Central memory CD8-positive, alpha-beta T cell (primary cell): ENCODE data around the gene GLRX5.
"Not testable (repeated sequence)": the region's sequence is repeated elsewhere in the genome, so short reads cannot be mapped to it uniquely, and the experiment has no call there.

Source experiments
- ATAC-seq: fragments of 150-1000 bp; cut with Tn5 transposase; replicated peaks from 2 replicates; pipeline ENCODE4 v1.10.0; 2022; ENCODE audit warnings: mild to moderate bottlenecking, moderate FRiP score, moderate number of reproducible peaks; ENCODE audit not compliant: poor library complexity, severe bottlenecking; ENCODE audit errors: extremely low read depth
- DNase-seq, 2 donors: peaks; one replicate each; pipeline ENCODE4 v3.0.0; 2021; ENCODE audit warnings: low spot score in 2 of 2
- H3K27ac Mint-ChIP-seq: one replicate; pipeline ENCODE4 v1.8.0; 2022; ENCODE audit warnings: low read depth, mild to moderate bottlenecking, moderate library complexity, mixed read lengths
- H3K27me3 Mint-ChIP-seq: one replicate; pipeline ENCODE4 v1.8.0; 2022; ENCODE audit warnings: mixed read lengths
- H3K36me3 Mint-ChIP-seq: one replicate; pipeline ENCODE4 v1.8.0; 2022; ENCODE audit warnings: mild to moderate bottlenecking, moderate library complexity, mixed read lengths; ENCODE audit not compliant: insufficient read depth
- H3K4me1 Mint-ChIP-seq: one replicate; pipeline ENCODE4 v1.8.0; 2022; ENCODE audit warnings: mixed read lengths
- H3K4me3 Mint-ChIP-seq: one replicate; pipeline ENCODE4 v1.8.0; 2022; ENCODE audit warnings: mild to moderate bottlenecking, moderate library complexity, mixed read lengths
- H3K9me3 Mint-ChIP-seq: one replicate; pipeline ENCODE4 v1.8.0; 2022; ENCODE audit warnings: mixed read lengths

Gene GLRX5

GRCh38 chr14:95503365-95504134, 31.3 kb upstream of the GLRX5 start:
- peaks cover 13% of the 10 kb centered on the region for H3K36me3 Mint-ChIP-seq
- H3K27me3 Mint-ChIP-seq: no peaks in the 10 kb centered on the region
- DNase-seq (no peak), ATAC-seq (no peak)
- peaks cover 67% of the 10 kb centered on the region for H3K4me1 Mint-ChIP-seq
- H3K4me3 Mint-ChIP-seq: no peak overlapping the region
- peak overlapping the region; percentile 90 for H3K27ac Mint-ChIP-seq
- H3K9me3 Mint-ChIP-seq: no peaks in the 10 kb centered on the region

- Mint-ChIP-seq H3K27ac (peak overlapping the region; percentile 90), H3K36me3 (peaks cover 13% of the 10 kb centered on the region), H3K9me3 (no peaks in the 10 kb centered on the region), H3K4me3 (peak overlapping the region; percentile 61), H3K27me3 (no peaks in the 10 kb centered on the region), H3K4me1 (peaks cover 70% of the 10 kb centered on the region)
- ATAC-seq (peak; percentile 55), DNase-seq (no peak)
Measured at GRCh38 chr14:95504135-95505029, 30.5 kb upstream of the GLRX5 start.

- H3K27me3 Mint-ChIP-seq: no peaks in the 10 kb centered on the region
- peaks cover 16% of the 10 kb centered on the region for H3K36me3 Mint-ChIP-seq
- H3K27ac Mint-ChIP-seq: peak overlapping the region; percentile 90
- ATAC-seq (no peak), DNase-seq (no peak)
- H3K9me3 Mint-ChIP-seq: no peaks in the 10 kb centered on the region
- no peak overlapping the region for H3K4me3 Mint-ChIP-seq
- H3K4me1 Mint-ChIP-seq: peaks cover 73% of the 10 kb centered on the region
Measured at GRCh38 chr14:95505030-95505589, 29.7 kb upstream of the GLRX5 start.

DNA sequence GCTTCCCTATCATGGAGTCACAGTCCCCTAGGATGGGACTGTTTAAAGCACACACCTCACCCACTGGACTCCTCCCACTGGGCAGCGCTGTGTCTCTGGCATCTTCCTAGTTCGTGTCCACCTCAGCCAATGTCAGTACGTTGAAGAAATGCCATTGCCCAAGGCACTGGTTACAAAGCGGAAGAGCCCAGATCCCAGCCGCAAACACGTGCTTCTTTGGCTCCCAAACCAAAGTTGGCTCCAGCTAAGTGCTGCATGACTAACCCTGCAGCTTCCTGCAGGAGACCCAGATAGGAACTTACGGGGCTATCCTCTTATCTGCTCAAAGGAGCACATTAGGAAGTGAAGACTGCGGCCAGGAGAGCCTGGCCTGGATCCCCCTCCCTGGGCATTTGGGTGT, 27.7 kb upstream of the GLRX5 start:
- peak overlapping the region; percentile 23 for H3K4me3 Mint-ChIP-seq
- H3K9me3 Mint-ChIP-seq: no peaks in the 10 kb centered on the region
- peaks cover 62% of the 10 kb centered on the region for H3K4me1 Mint-ChIP-seq
- H3K27ac Mint-ChIP-seq: peak overlapping the region; percentile 62
- peaks cover 14% of the 10 kb centered on the region for H3K36me3 Mint-ChIP-seq
- DNase-seq (no peak), ATAC-seq (no peak)
- H3K27me3 Mint-ChIP-seq: no peaks in the 10 kb centered on the region

DNA sequence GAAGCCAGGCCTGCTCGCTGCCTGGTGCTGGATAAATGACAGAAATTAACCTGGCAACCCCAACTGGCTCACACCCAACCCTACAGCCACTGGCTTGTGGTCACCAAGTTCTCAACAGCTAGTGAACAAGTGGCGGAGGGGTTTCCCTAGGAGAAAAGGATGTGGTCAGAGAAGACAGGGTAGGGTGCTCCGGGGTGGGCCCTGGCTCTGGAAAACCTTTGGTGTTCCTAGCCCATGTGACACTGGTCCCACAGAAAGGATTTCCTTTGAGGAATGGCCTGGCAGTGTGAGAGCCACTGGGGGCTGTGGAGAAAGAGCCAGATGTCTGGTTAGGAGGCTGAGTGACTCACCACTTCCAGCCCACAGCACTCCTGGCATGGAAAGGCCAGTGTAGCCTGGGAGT, 27.1 kb upstream of the GLRX5 start:
- DNase-seq: no peak
- peaks cover 57% of the 10 kb centered on the region for H3K4me1 Mint-ChIP-seq
- H3K27me3 Mint-ChIP-seq: no peaks in the 10 kb centered on the region
- ATAC-seq: peak; percentile 68
- H3K36me3 Mint-ChIP-seq: peaks cover 14% of the 10 kb centered on the region
- peak overlapping the region; percentile 18 for H3K4me3 Mint-ChIP-seq
- H3K27ac Mint-ChIP-seq: peak overlapping the region; percentile 62
- no peaks in the 10 kb centered on the region for H3K9me3 Mint-ChIP-seq

- Mint-ChIP-seq H3K27me3 (no peaks in the 10 kb centered on the region), H3K9me3 (no peaks in the 10 kb centered on the region), H3K36me3 (peaks cover 14% of the 10 kb centered on the region), H3K4me1 (peaks cover 57% of the 10 kb centered on the region), H3K27ac (peak overlapping the region; percentile 62), H3K4me3 (no peak overlapping the region)
- DNase-seq (no peak), ATAC-seq (no peak)
Measured at GRCh38 chr14:95508377-95508776, 26.5 kb upstream of the GLRX5 start.

DNA sequence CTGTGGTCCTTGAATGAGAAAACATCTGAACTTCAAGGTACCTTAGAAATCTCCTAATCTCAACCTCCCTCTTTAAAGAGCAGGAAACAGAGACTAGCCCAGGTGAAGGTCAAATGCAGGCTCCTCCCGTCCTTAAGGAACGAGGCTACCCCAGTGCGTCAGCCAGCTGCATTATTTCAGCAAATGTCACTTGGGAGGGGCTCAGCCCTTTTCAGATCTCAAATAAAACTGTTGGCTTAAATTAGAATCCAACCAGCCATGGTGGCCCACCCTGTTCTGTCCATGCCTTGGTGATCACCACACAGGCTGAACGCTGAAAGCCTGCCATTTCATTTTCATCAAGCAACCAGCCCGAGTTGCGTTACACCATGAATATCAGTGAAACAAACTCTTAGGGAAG, 25.4 kb upstream of the GLRX5 start:
- ATAC-seq: no peak
- Mint-ChIP-seq H3K4me3 (no peak overlapping the region), H3K9me3 (no peaks in the 10 kb centered on the region), H3K27ac (peak overlapping the region; percentile 79), H3K27me3 (no peaks in the 10 kb centered on the region), H3K4me1 (peaks cover 50% of the 10 kb centered on the region), H3K36me3 (peaks cover 13% of the 10 kb centered on the region)
- no peak for DNase-seq

DNA sequence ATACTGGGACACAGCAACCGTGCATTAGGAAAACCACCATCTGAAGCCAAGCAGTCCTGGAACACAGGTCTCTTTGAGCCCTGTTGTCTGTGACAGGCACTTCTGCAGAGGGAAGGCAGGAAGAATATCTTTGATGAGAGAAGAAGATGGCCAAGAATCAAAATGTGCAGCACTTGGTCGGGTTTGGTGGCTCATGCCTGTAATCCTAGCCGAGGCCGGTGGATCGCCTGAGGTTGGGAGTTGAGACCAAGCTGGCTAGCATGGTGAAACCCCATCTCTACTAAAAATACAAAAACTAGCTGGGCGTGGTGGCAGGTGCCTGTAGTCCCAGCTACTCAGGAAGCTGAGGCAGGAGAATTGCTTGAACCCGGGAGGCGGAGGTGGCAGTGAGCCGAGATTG, 24.5 kb upstream of the GLRX5 start:
- DNase-seq, ATAC-seq, H3K9me3 Mint-ChIP-seq, H3K27me3 Mint-ChIP-seq, H3K4me3 Mint-ChIP-seq: not testable (repeated sequence)
- peaks cover 49% of the 10 kb centered on the region for H3K4me1 Mint-ChIP-seq
- H3K36me3 Mint-ChIP-seq: peaks cover 12% of the 10 kb centered on the region
- peak overlapping the region; percentile 79 for H3K27ac Mint-ChIP-seq

GRCh38 chr14:95510804-95511203, 24.0 kb upstream of the GLRX5 start:
- H3K27ac Mint-ChIP-seq: peak overlapping the region; percentile 79
- H3K9me3 Mint-ChIP-seq: no peaks in the 10 kb centered on the region
- no peak for DNase-seq
- no peaks in the 10 kb centered on the region for H3K27me3 Mint-ChIP-seq
- H3K4me1 Mint-ChIP-seq: peaks cover 48% of the 10 kb centered on the region
- H3K36me3 Mint-ChIP-seq: peaks cover 12% of the 10 kb centered on the region
- ATAC-seq: no peak
- no peak overlapping the region for H3K4me3 Mint-ChIP-seq

DNA sequence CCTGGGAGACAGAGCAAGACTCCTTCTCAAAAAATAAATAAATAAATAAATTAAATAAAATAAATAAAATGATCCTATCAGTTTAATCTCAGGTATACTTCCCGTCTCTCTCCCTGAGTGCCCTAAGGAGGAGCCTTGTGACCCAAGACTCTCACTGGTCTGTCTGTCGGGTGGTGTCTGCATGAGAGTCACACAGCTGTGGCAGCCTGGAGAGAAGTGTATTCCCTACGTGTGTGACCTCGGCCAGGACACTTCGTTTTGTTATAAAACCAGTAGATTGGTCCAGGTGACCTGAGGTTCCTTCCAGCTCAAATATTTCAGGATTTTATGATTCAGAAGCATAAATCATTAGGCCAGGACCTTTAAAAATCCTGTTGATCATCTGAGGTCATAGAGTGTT, 23.2 kb upstream of the GLRX5 start:
- no peak for DNase-seq
- no peak overlapping the region for H3K4me3 Mint-ChIP-seq

GRCh38 chr14:95513291-95513690, 21.6 kb upstream of the GLRX5 start:
- ATAC-seq (no peak), DNase-seq (no peak)
- Mint-ChIP-seq H3K4me3 (no peak overlapping the region), H3K9me3 (no peaks in the 10 kb centered on the region), H3K27ac (no peak overlapping the region), H3K27me3 (no peaks in the 10 kb centered on the region), H3K36me3 (peaks cover 12% of the 10 kb centered on the region), H3K4me1 (peaks cover 52% of the 10 kb centered on the region)

More for the DNA sequence above, 23.2 kb upstream of the GLRX5 start:
- H3K27ac Mint-ChIP-seq: peak overlapping the region; percentile 46
- ATAC-seq: no peak
- no peaks in the 10 kb centered on the region for H3K27me3 Mint-ChIP-seq
- H3K4me1 Mint-ChIP-seq: peaks cover 49% of the 10 kb centered on the region
- H3K9me3 Mint-ChIP-seq: no peaks in the 10 kb centered on the region
- peaks cover 11% of the 10 kb centered on the region for H3K36me3 Mint-ChIP-seq

DNA sequence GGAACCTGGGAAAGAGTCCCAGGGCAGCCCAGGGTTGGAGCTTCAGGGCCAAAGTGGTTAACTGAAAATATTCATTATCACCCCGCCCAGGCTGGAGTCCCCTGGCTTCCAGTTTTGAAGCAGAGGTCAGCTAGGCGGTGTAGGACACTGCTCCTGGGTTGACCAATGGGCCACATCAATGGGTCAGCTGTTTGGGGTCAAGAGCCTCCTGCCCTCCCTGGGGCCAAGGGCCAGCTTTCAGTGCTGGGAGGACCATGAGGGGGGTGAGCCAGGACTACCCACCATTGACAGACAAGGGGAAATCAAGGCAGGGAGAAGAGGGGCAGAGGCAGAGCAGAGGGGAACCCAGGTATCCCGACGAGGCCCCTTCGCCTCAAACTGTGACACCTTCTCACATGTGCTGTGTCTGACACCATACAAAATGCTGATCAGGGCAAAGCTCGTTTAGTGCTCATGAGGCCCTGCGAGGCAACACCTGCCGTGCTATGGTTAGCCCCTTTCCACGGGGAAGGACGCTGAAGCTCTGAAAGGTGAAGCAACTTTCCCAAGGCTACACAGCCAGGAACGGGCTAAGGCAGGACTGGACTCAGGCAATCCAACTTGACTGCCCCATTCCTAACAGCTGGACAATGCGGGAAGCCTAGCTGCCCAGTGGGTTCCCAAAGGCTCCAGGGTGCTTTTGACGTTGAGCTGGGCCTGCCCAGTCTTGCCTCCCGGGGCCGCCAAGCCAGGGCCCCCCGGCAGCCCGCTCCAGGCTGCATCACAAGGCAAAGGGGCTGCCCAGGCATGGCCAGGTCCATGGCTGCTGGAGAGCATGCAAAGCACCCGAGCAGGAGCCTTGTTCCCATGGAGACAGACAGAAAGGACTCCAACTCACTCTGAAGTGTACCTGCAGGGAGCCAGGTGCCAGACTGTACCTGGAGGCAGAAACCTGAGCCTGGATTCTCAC, 20.4 kb upstream of the GLRX5 start:
- Mint-ChIP-seq H3K36me3 (peaks cover 12% of the 10 kb centered on the region), H3K27me3 (no peaks in the 10 kb centered on the region), H3K9me3 (no peaks in the 10 kb centered on the region), H3K4me1 (peaks cover 54% of the 10 kb centered on the region), H3K4me3 (peak overlapping the region; percentile 89), H3K27ac (peak overlapping the region; percentile 79)
- ATAC-seq (no peak), DNase-seq (no peak)
